ENCODE results near the gene ZC3H4. TPM values are rescaled to one million over a fixed set of nuclear protein-coding genes. Genes with fewer than 3 reads are reported as not detected.

Gene ZC3H4
- total RNA-seq, 6 experiments from 2014 or later, result 8.3 to 19.1 (median 15.1) TPM

DNA sequence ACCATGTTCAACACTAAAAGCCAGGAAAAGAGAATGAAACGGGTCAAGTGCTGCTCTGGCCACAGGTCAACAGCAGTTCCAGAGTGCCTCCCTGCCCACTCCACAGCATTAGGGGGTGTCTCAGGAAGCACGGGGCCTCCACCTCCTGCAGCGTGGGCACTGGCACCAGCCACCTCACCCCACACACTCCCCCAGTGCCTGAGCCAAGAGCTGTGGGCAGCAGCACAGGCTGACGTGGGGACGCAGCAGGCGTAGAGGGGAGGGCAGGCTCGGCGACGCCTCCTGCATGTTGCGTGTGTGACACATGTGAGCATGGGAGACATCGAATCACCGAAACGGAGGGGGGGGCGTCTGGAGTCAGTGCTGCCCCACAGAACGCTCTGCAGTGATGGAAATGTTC is 43.8 kb downstream of the ZC3H4 start:
- Histone ChIP-seq H3K36me3 (peaks cover 0 to 65% (median 32%) of the 10 kb centered on the region in 4 donors), H3K4me3 (no peak overlapping the region), H3K9me3 (no peaks in the 10 kb centered on the region), H3K27ac (no peak overlapping the region), H3K4me1 (no peaks in the 10 kb centered on the region), H3K27me3 (no peaks in the 10 kb centered on the region)
- ATAC-seq (no peak), DNase-seq (no peak)
- 45% methylated on average over 1 of the region's 15 CpGs for WGBS (ENCODE audit: insufficient coverage, low coverage, low lambda C conversion rate, missing lambda C conversion rate)
- intact Hi-C loops (cut with DNase I), result loop anchor here in 1 of 2 donors (10.0 kb wide), 1 partner anchor 55 kb away; no protein-coding TSS in a partner anchor
- TF ChIP-seq POLR2A (IDR thresholded peaks at IDR 0.05), result no peak
- TF ChIP-seq, protein P1, sequence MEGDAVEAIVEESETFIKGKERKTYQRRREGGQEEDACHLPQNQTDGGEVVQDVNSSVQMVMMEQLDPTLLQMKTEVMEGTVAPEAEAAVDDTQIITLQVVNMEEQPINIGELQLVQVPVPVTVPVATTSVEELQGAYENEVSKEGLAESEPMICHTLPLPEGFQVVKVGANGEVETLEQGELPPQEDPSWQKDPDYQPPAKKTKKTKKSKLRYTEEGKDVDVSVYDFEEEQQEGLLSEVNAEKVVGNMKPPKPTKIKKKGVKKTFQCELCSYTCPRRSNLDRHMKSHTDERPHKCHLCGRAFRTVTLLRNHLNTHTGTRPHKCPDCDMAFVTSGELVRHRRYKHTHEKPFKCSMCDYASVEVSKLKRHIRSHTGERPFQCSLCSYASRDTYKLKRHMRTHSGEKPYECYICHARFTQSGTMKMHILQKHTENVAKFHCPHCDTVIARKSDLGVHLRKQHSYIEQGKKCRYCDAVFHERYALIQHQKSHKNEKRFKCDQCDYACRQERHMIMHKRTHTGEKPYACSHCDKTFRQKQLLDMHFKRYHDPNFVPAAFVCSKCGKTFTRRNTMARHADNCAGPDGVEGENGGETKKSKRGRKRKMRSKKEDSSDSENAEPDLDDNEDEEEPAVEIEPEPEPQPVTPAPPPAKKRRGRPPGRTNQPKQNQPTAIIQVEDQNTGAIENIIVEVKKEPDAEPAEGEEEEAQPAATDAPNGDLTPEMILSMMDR (IDR thresholded peaks at IDR 0.05), result no peak

DNA sequence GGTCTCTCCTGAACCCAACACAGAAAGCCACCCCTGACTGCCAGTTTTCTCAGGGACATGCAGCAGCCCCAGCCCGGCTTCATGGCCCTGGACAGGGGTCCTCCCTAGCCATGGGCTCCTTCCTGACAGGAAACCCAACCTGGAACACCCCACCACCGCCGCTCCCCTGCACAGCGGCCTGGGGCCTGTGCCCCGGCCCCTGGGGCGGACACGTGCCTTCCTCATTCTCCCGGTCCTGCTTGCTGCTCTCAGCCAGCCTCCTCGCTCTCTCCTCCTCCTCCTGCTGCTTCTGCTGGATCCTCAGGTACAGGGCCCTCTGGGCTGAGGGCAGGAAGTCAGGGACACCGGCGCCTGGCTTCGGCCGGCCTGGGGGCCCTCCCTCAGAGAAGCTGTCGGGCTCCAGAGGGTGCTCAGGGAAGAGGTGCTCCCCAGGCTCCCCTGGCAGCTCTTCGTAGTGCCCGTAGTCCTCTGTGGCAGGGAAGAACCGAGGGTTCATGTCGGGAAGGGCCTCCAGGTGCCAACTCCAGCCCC is 44.6 kb downstream of the ZC3H4 start:
- Histone ChIP-seq H3K9me3 (no peaks in the 10 kb centered on the region), H3K27ac (no peak overlapping the region), H3K4me1 (no peaks in the 10 kb centered on the region), H3K36me3 (peaks cover 0 to 63% (median 30%) of the 10 kb centered on the region in 4 donors), H3K27me3 (no peaks in the 10 kb centered on the region), H3K4me3 (no peak overlapping the region)
- no peak for ATAC-seq
- 91% methylated on average over 9 of the region's 18 CpGs for WGBS (ENCODE audit: insufficient coverage, low coverage, low lambda C conversion rate, missing lambda C conversion rate)
- no peak for DNase-seq
- TF ChIP-seq, protein P1 (IDR thresholded peaks at IDR 0.05), result no peak
- TF ChIP-seq POLR2A (IDR thresholded peaks at IDR 0.05), result no peak
- intact Hi-C loops (cut with DNase I), result no loop called here

DNA sequence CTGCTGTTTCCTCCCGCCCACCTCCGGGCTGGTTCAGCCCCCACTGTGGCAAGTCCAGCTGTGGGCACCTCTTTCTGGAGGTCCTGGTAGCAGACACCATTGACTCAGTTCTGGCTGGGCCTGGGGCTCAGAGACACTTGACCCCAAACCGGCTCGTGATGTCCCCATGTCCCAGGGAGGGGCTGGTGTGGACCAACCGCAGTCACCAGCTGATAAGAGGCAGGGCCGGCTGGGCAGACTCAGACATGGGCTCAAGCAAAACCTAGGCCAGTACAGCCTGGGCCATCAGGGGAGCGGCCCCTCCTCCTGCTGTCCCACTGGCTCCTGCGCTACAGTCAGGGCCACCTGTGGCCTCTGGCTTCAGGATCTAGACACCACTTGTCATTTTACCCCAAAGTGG is 45.3 kb downstream of the ZC3H4 start:
- Histone ChIP-seq H3K27me3 (no peaks in the 10 kb centered on the region), H3K9me3 (no peaks in the 10 kb centered on the region), H3K36me3 (peaks cover 0 to 63% (median 30%) of the 10 kb centered on the region in 4 donors), H3K4me3 (no peak overlapping the region), H3K27ac (no peak overlapping the region), H3K4me1 (no peaks in the 10 kb centered on the region)
- WGBS (ENCODE audit: insufficient coverage, low coverage, low lambda C conversion rate, missing lambda C conversion rate), result 60% methylated on average over 2 of the region's 8 CpGs
- TF ChIP-seq, protein P1 (IDR thresholded peaks at IDR 0.05), result no peak
- no peak for TF ChIP-seq POLR2A (IDR thresholded peaks at IDR 0.05)
- ATAC-seq (no peak), DNase-seq (no peak)
- intact Hi-C loops (cut with DNase I), result no loop called here

DNA sequence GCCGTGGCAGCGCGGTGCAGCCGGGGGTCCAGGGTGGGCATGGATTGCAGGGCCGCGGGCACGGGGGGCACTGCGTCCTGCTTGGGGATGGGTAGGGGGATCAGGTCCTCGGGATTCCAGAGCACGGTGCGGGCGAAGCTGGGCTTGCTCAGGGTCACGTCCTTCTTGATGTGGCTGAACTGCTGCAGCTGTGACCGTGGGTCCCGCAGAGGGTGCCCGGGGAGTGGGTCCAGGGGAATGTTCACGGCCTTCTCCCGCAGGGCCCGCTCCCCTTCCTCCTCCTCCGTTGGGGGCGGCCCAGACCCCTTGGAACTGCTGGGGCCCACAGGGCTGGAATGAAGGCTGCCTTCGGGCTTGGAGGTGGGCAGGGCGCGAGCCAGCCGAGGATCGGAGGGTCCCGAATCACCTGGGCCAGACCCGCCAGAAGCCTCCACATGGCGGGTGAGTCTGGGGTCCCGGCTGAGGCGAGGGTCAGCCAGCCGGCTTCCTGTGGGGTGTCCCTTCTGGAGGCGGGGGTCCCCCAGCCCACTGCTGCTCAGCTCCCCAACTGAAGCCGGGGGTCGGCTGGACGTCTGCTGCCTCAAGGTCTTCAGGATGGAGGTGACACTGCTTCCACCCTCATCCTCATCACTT is 46.2 kb downstream of the ZC3H4 start:
- TF ChIP-seq POLR2A (IDR thresholded peaks at IDR 0.05), result no peak
- TF ChIP-seq, protein P1 (IDR thresholded peaks at IDR 0.05), result no peak
- intact Hi-C loops (cut with DNase I), result no loop called here
- no peak for ATAC-seq
- no peaks in the 10 kb centered on the region for H3K27me3 ChIP-seq
- no peak overlapping the region for H3K27ac ChIP-seq
- no peak for DNase-seq
- H3K9me3 ChIP-seq, result no peaks in the 10 kb centered on the region
- no peaks in the 10 kb centered on the region for H3K4me1 ChIP-seq
- WGBS (ENCODE audit: insufficient coverage, low coverage, low lambda C conversion rate, missing lambda C conversion rate), result 60% methylated on average over 1 of the region's 36 CpGs
- H3K4me3 ChIP-seq, result no peak overlapping the region
- peaks cover 0 to 60% (median 27%) of the 10 kb centered on the region in 4 donors for H3K36me3 ChIP-seq
